WTC11 (cell line): ENCODE data around the gene GPER1. TPM values are rescaled to one million over a fixed set of nuclear protein-coding genes. Genes with fewer than 3 reads are reported as not detected.

Experiments
- ATAC-seq: fragments of 200-7000 bp; cut with Tn5 transposase; 2 replicates; pipeline ENCODE4 v1.10.0; 2021; ENCODE audit warnings: mild to moderate bottlenecking, moderate library complexity
- CTCF ChIA-PET: fragments of 300-600 bp; sonication (Branson Sonifier 250); formaldehyde crosslinking; loops from one replicate; lab custom pipeline; 2021; ENCODE audit warnings: antibody characterized with exemption; lab: Charles Lee
- POLR2A ChIA-PET: fragments of 350-600 bp; sonication (Branson Sonifier 250); formaldehyde crosslinking; loops from one replicate; lab custom pipeline; 2021; ENCODE audit warnings: antibody characterized with exemption; lab: Charles Lee
- DNase-seq: peaks from one replicate; pipeline ENCODE4 v3.0.0; 2021; ENCODE audit warnings: low spot score
- H3K27ac Mint-ChIP-seq: 2 replicates; pipeline ENCODE4 v1.8.0; 2021; ENCODE audit warnings: mixed read lengths
- H3K27me3 Mint-ChIP-seq: 2 replicates; pipeline ENCODE4 v1.8.0; 2021; ENCODE audit warnings: low read depth, mild to moderate bottlenecking, moderate library complexity, mixed read lengths
- H3K36me3 Mint-ChIP-seq: 2 replicates; pipeline ENCODE4 v1.8.0; 2021; ENCODE audit warnings: mixed read lengths
- H3K4me1 Mint-ChIP-seq: 2 replicates; pipeline ENCODE4 v1.8.0; 2022; ENCODE audit warnings: mixed read lengths
- H3K4me3 Mint-ChIP-seq: 2 replicates; pipeline ENCODE4 v1.8.0; 2021; ENCODE audit warnings: mild to moderate bottlenecking, moderate library complexity, mixed read lengths
- H3K9me3 Mint-ChIP-seq: 2 replicates; pipeline ENCODE4 v1.8.0; 2021; ENCODE audit warnings: mixed read lengths
- ARID4B ChIP-seq: sonication (generic); formaldehyde crosslinking; IDR thresholded peaks from 2 replicates; pipeline ENCODE4 v1.8.0; 2023; ENCODE audit warnings: missing genetic modification reagents, mild to moderate bottlenecking, borderline replicate concordance
- CREB1 ChIP-seq: sonication (generic); formaldehyde crosslinking; IDR thresholded peaks from 2 replicates; pipeline ENCODE4 v1.8.0; 2023; ENCODE audit warnings: mild to moderate bottlenecking, missing genetic modification reagents
- CTCF ChIP-seq: fragments of 200-600 bp; IDR thresholded peaks from 2 replicates; pipeline ENCODE4 v1.8.0; 2022; ENCODE audit warnings: antibody characterized with exemption
- E2F5 ChIP-seq: sonication (generic); formaldehyde crosslinking; IDR thresholded peaks from 2 replicates; pipeline ENCODE4 v1.8.1; 2022; ENCODE audit warnings: mild to moderate bottlenecking, moderate library complexity, missing genetic modification reagents
- ELF4 ChIP-seq: sonication (generic); formaldehyde crosslinking; IDR thresholded peaks from 2 replicates; pipeline ENCODE4 v1.8.1; 2022; ENCODE audit warnings: low read depth, mild to moderate bottlenecking, moderate library complexity, missing genetic modification reagents
- FOXJ3 ChIP-seq: sonication (generic); formaldehyde crosslinking; IDR thresholded peaks from 2 replicates; pipeline ENCODE4 v1.9.0; 2021; ENCODE audit warnings: missing genetic modification reagents, mild to moderate bottlenecking, borderline replicate concordance
- FOXK1 ChIP-seq: sonication (generic); formaldehyde crosslinking; IDR thresholded peaks from 2 replicates; pipeline ENCODE4 v1.8.0; 2022; ENCODE audit warnings: mild to moderate bottlenecking, moderate library complexity, missing genetic modification reagents
- IRF1 ChIP-seq: sonication (generic); formaldehyde crosslinking; IDR thresholded peaks from 2 replicates; pipeline ENCODE4 v1.8.0; 2023; ENCODE audit warnings: missing genetic modification reagents
- NR3C1 ChIP-seq: sonication (generic); formaldehyde crosslinking; conservative IDR thresholded peaks from 2 replicates; pipeline ENCODE4 v1.8.1; 2023; ENCODE audit warnings: low read depth, mild to moderate bottlenecking, missing genetic modification reagents
- PREB ChIP-seq: sonication (generic); formaldehyde crosslinking; IDR thresholded peaks from 2 replicates; pipeline ENCODE4 v1.8.1; 2022; ENCODE audit warnings: mild to moderate bottlenecking, missing genetic modification reagents, moderate library complexity, borderline replicate concordance
- RELA ChIP-seq: sonication (generic); formaldehyde crosslinking; IDR thresholded peaks from 2 replicates; pipeline ENCODE4 v1.8.1; 2022; ENCODE audit warnings: missing genetic modification reagents, mild to moderate bottlenecking, borderline replicate concordance
- SOX15 ChIP-seq: fragments of 250-450 bp; sonication (Bioruptor Pico); IDR thresholded peaks from 2 replicates; pipeline ENCODE4 v1.9.0; 2021; ENCODE audit warnings: mild to moderate bottlenecking
- TCF7 ChIP-seq: sonication (generic); formaldehyde crosslinking; IDR thresholded peaks from 2 replicates; pipeline ENCODE4 v1.8.0; 2022; ENCODE audit warnings: mild to moderate bottlenecking, low read depth, missing genetic modification reagents, moderate library complexity
- ZNF232 ChIP-seq: sonication (generic); formaldehyde crosslinking; IDR thresholded peaks from 2 replicates; pipeline ENCODE4 v1.8.0; 2022; ENCODE audit warnings: mild to moderate bottlenecking, missing genetic modification reagents
- ZNF263 ChIP-seq: sonication (generic); formaldehyde crosslinking; IDR thresholded peaks from 2 replicates; pipeline ENCODE4 v1.8.1; 2022; ENCODE audit warnings: low read depth, mild to moderate bottlenecking, moderate library complexity, missing genetic modification reagents
- ZNF281 ChIP-seq: sonication (generic); formaldehyde crosslinking; IDR thresholded peaks from 2 replicates; pipeline ENCODE4 v1.8.0; 2023; ENCODE audit warnings: mild to moderate bottlenecking, missing genetic modification reagents
- total RNA-seq: library from RNA; stranded (reverse); gene quantifications from 3 replicates; pipeline ENCODE4 v1.2.3, GENCODE V29; 2021

Gene GPER1
- total RNA-seq, 1 experiment from 2014 or later = 0.28 TPM

- H3K27ac Mint-ChIP-seq = peak overlapping the region; percentile 81
- DNase-seq (no peak), ATAC-seq (no peak)
- ChIA-PET CTCF (interaction anchor here (1.1 to 1.8 kb wide), 4 partner anchors 9 to 123 kb away, joined by 3 to 12 read pairs (median 8); partner anchors contain the start of gene GPR146), POLR2A (no interaction called here)
- no peak overlapping the region for H3K4me3 Mint-ChIP-seq
- peaks cover 18% of the 10 kb centered on the region for H3K4me1 Mint-ChIP-seq
- no peak for TF ChIP-seq ZNF232 (CRISPR knock-in tag)
- H3K9me3 Mint-ChIP-seq = no peaks in the 10 kb centered on the region
- H3K27me3 Mint-ChIP-seq = no peaks in the 10 kb centered on the region
- no peaks in the 10 kb centered on the region for H3K36me3 Mint-ChIP-seq
Observed at GRCh38 chr7:1053816-1054370, 34.0 kb upstream of the GPER1 start.

GRCh38 chr7:1054438-1054837 lies 33.5 kb upstream of the GPER1 start:
- H3K4me3 Mint-ChIP-seq = no peak overlapping the region
- ATAC-seq (no peak), DNase-seq (no peak)
- POLR2A ChIA-PET = no interaction called here
- H3K36me3 Mint-ChIP-seq = no peaks in the 10 kb centered on the region
- peaks cover 18% of the 10 kb centered on the region for H3K4me1 Mint-ChIP-seq
- H3K9me3 Mint-ChIP-seq = no peaks in the 10 kb centered on the region
- H3K27me3 Mint-ChIP-seq = no peaks in the 10 kb centered on the region
- CTCF ChIA-PET = interaction anchor here (1.1 to 2.1 kb wide), 5 partner anchors 9 to 122 kb away, joined by 3 to 12 read pairs (median 10); partner anchors contain the start of gene GPR146
- TF ChIP-seq TCF7 = no peak
- no peak for TF ChIP-seq PREB (CRISPR knock-in tag)
- no peak for TF ChIP-seq ZNF263 (CRISPR knock-in tag)
- no peak for TF ChIP-seq FOXJ3 (CRISPR knock-in tag)
- no peak for TF ChIP-seq SOX15 (CRISPR knock-in tag)
- TF ChIP-seq ELF4 (CRISPR knock-in tag) = no peak
- H3K27ac Mint-ChIP-seq = peak overlapping the region; percentile 81

- peak overlapping the region; percentile 81 for H3K27ac Mint-ChIP-seq
- H3K36me3 Mint-ChIP-seq = no peaks in the 10 kb centered on the region
- no peak for DNase-seq
- no peak for ATAC-seq
- CTCF ChIA-PET = interaction anchor here (1.1 to 2.1 kb wide), 2 partner anchors 58 to 62 kb away, joined by 4 to 10 read pairs; no protein-coding TSS in a partner anchor
- no peaks in the 10 kb centered on the region for H3K9me3 Mint-ChIP-seq
- H3K27me3 Mint-ChIP-seq = no peaks in the 10 kb centered on the region
- POLR2A ChIA-PET = no interaction called here
- H3K4me1 Mint-ChIP-seq = peaks cover 19% of the 10 kb centered on the region
- H3K4me3 Mint-ChIP-seq = no peak overlapping the region
- no peak for TF ChIP-seq ZNF281
- TF ChIP-seq CREB1 (CRISPR knock-in tag) = no peak
- TF ChIP-seq IRF1 (CRISPR knock-in tag) = no peak
- TF ChIP-seq CTCF = no peak
- no peak for TF ChIP-seq FOXK1 (CRISPR knock-in tag)
- TF ChIP-seq RELA (CRISPR knock-in tag) = no peak
- TF ChIP-seq NR3C1 = no peak
- TF ChIP-seq E2F5 (CRISPR knock-in tag) = no peak
- TF ChIP-seq ARID4B = no peak
Observed at GRCh38 chr7:1054861-1055450, 33.0 kb upstream of the GPER1 start.
